Peyer's patch (tissue), 4 donors: ENCODE data around the gene CLEC16A. TPM values are rescaled to one million over a fixed set of nuclear protein-coding genes. Genes with fewer than 3 reads are reported as not detected.
A peak's percentile ranks its signal among the peaks of the same experiment; 100 is the strongest.

Experiments
- DNase-seq, 3 donors: peaks; one replicate each; pipeline ENCODE4 v3.0.0-alpha.2; 2017 to 2019
- H3K27ac ChIP-seq, 4 donors: fragments of 200-600 bp; sonication (generic); one replicate each; pipeline ENCODE4 v1.5.1; 2016 to 2019
- H3K27me3 ChIP-seq, 2 donors: fragments of 200-600 bp; sonication (generic); one replicate each; pipeline ENCODE4 v1.5.1; 2019
- H3K36me3 ChIP-seq, 3 donors: fragments of 200-600 bp; sonication (generic); one replicate each; pipeline ENCODE4 v1.5.1; 2016 to 2019
- H3K4me1 ChIP-seq, 4 donors: fragments of 200-600 bp; sonication (generic); one replicate each; pipeline ENCODE4 v1.5.1; 2016 to 2019
- H3K4me3 ChIP-seq, 4 donors: fragments of 200-600 bp; sonication (generic); 1 replicate in 3 of 4; 2 replicates in 1 of 4; pipeline ENCODE4 v1.5.1; 2016 to 2019; ENCODE audit warnings: mild to moderate bottlenecking in 1 of 4
- H3K9me3 ChIP-seq, 4 donors: fragments of 200-600 bp; sonication (generic); one replicate each; pipeline ENCODE4 v1.5.1; 2016 to 2019; ENCODE audit warnings: mild to moderate bottlenecking in 1 of 4
- POLR2A ChIP-seq, 2 donors: fragments of 450-650 bp; IDR thresholded peaks; one replicate each; pipeline ENCODE4 v1.5.1; 2017; ENCODE audit warnings: antibody characterized with exemption in 2 of 2, mild to moderate bottlenecking in 2 of 2, moderate library complexity in 2 of 2
- total RNA-seq, 4 donors: library from RNA; depleted of rRNA; stranded (reverse); fragments of >200 nt; gene quantifications; one replicate each; pipeline ENCODE4 v1.1.0, GENCODE V29; 2016
- TF ChIP-seq, protein P1 (sequence below), 6 experiments: fragments of 450-650 bp in 4 of 6; fragments of 200-600 bp in 2 of 6; sonication (generic) in 1 of 6; IDR thresholded peaks; one replicate each; pipeline ENCODE4 v1.5.1; 2017 to 2019; ENCODE audit warnings: antibody characterized with exemption in 6 of 6, mild to moderate bottlenecking in 3 of 6, moderate library complexity in 1 of 6

Gene CLEC16A
- total RNA-seq, 4 donors from 2014 or later: 37.8 to 139 (median 64.3) TPM

DNA sequence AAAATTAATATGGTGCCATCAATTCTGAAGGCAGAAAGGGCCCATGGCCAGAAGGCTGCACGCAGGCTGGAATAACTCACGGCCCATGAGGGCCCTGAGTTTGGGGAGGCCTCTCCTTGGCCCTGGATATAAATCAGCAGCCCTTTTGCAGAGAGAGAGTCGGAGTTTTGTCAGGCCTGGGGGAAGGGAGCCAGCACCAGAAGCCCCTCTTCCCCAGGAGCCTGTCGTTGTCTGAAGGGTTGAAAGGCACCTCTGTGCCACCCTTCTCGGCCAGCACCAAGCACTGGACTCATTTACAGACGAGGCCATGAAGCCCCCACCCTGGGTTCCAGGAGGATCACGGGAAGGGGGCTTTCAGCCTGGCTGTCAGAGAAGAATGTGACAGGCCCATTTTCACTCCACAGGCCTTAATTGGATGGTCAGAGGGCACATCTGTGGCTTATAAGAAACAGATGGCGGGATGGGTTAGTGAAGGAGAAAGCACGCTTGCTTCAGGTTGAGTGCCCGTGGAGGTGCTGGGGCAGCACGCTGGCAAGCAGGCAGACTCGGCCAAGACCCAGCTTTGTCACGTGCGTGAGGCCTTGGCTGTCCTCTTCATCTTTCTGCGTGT, 140.6 kb downstream of the CLEC16A start:
- Histone ChIP-seq H3K9me3 (no peaks in the 10 kb centered on the region), H3K4me3 (no peak overlapping the region), H3K36me3 (no peaks in the 10 kb centered on the region), H3K27ac (peak overlapping the region in 2 of 4 donors; percentile 13 to 32), H3K4me1 (peaks cover 0 to 29% (median 11%) of the 10 kb centered on the region in 4 donors), H3K27me3 (no peaks in the 10 kb centered on the region)
- TF ChIP-seq, protein P1, sequence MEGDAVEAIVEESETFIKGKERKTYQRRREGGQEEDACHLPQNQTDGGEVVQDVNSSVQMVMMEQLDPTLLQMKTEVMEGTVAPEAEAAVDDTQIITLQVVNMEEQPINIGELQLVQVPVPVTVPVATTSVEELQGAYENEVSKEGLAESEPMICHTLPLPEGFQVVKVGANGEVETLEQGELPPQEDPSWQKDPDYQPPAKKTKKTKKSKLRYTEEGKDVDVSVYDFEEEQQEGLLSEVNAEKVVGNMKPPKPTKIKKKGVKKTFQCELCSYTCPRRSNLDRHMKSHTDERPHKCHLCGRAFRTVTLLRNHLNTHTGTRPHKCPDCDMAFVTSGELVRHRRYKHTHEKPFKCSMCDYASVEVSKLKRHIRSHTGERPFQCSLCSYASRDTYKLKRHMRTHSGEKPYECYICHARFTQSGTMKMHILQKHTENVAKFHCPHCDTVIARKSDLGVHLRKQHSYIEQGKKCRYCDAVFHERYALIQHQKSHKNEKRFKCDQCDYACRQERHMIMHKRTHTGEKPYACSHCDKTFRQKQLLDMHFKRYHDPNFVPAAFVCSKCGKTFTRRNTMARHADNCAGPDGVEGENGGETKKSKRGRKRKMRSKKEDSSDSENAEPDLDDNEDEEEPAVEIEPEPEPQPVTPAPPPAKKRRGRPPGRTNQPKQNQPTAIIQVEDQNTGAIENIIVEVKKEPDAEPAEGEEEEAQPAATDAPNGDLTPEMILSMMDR (IDR thresholded peaks at IDR 0.05): no peak
- no peak for TF ChIP-seq POLR2A (IDR thresholded peaks at IDR 0.05)
- no peak for DNase-seq

DNA sequence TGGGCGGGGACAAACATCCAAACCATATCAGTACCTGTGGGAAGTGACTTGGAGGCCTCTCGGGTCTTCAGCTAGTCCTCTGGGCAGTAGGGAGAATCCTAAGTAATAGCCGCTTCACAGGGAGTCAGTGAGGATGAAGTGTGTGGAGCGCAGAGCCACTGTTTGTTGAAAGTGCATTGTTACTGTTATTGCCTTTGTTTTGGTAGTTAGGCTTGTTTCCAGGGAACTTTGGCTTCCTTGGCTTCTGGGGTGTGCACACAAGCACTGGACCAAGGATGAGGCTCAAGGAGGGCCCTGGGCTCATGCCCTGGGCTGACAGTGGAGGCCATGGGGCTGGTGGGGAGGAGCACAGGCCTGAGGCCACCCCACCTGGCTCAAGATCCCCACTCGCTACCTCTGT, 141.6 kb downstream of the CLEC16A start:
- H3K27ac ChIP-seq: no peak overlapping the region
- H3K4me1 ChIP-seq: peaks cover 0 to 22% (median 6%) of the 10 kb centered on the region in 4 donors
- H3K4me3 ChIP-seq: no peak overlapping the region
- DNase-seq: no peak
- TF ChIP-seq, protein P1 (IDR thresholded peaks at IDR 0.05): no peak
- TF ChIP-seq POLR2A (IDR thresholded peaks at IDR 0.05): no peak
- H3K36me3 ChIP-seq: no peaks in the 10 kb centered on the region
- H3K27me3 ChIP-seq: no peaks in the 10 kb centered on the region
- H3K9me3 ChIP-seq: no peaks in the 10 kb centered on the region

DNA sequence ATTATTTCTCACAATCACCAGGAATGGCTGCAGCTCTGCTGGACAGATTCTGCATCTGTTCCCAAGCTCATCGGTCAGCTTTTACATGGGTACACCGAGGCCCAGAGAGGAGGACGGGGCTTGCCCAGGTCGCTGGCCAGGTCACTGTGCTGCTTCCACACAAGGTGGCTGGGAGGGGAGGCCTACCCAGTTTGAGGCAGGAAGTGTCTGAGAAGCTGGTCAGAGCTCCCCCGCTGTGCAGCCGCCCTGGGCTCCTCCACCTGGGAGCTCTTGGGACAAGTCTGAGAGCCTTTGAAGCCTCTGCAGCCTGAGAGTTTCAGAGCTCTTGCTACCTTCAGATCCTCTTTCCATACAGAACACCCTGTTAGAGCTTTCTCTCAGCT, 143.3 kb downstream of the CLEC16A start:
- DNase-seq: peak in 1 of 3 donors; percentile 16
- Histone ChIP-seq H3K4me1 (peaks cover 0 to 22% (median 6%) of the 10 kb centered on the region in 4 donors), H3K4me3 (no peak overlapping the region), H3K27me3 (no peaks in the 10 kb centered on the region), H3K9me3 (no peaks in the 10 kb centered on the region), H3K36me3 (no peaks in the 10 kb centered on the region), H3K27ac (peak overlapping the region in 1 of 4 donors; percentile 68)
- no peak for TF ChIP-seq POLR2A (IDR thresholded peaks at IDR 0.05)

DNA sequence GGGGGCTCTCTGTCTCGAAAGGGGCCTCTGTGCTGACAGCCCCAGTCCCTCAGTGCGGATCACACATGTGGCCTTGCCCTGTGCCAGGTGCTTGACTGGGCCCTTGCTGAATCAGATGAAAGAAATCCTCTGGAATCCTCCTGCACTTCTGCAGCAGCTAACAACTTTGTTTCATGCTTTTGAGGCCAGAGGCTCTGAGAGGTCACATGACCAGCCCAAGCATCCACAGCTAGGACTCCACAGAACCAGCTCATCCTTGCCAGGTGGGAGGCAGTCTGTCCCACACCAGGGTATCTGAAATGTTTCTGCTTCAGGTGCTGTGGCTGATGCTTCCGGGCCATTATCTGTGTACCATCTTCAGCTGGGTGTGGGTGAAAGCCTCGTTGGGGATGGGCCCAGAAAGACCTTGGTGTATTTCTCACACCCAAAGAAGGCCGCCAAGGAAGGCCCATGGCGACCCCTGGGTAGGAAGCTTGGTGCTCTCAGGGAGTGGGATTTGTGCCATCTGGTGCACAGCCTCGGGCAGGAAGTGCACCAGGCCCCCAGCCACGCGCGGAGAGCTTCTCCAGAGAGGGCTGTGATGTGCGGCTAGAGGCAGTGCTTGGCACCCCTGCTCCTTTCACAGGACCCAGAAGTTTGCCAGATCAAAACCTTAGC, 143.8 kb downstream of the CLEC16A start:
- Histone ChIP-seq H3K27me3 (no peaks in the 10 kb centered on the region), H3K36me3 (no peaks in the 10 kb centered on the region), H3K9me3 (no peaks in the 10 kb centered on the region), H3K4me3 (no peak overlapping the region), H3K27ac (peak overlapping the region in 1 of 4 donors; percentile 68), H3K4me1 (peaks cover 0 to 25% (median 6%) of the 10 kb centered on the region in 4 donors)
- peak in 1 of 3 donors; percentile 27 for DNase-seq
- no peak for TF ChIP-seq POLR2A (IDR thresholded peaks at IDR 0.05)
- TF ChIP-seq, protein P1 (IDR thresholded peaks at IDR 0.05): no peak

DNA sequence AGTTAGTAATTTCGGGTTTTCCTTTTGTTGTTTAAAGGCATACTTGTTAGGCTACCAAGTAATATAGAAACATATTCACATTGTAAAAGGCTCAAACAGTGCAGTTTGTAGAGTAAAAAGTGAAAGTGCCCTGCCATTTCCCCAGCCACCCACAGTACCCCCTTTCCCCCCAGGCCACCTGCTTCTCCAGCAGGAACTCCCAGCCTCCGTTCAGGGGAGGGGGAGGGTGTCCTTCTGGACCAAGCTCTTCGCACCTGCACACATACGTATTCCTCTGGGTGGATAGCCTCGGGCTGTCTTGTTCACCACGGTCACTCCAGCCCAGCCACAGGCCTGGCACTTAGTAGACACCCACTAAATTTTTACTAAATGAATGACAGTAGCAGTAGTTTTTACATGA, 144.5 kb downstream of the CLEC16A start:
- Histone ChIP-seq H3K27ac (peak overlapping the region in 1 of 4 donors; percentile 68), H3K9me3 (no peaks in the 10 kb centered on the region), H3K4me1 (peaks cover 0 to 31% (median 11%) of the 10 kb centered on the region in 4 donors), H3K36me3 (no peaks in the 10 kb centered on the region), H3K27me3 (no peaks in the 10 kb centered on the region), H3K4me3 (no peak overlapping the region)
- no peak for DNase-seq
- no peak for TF ChIP-seq POLR2A (IDR thresholded peaks at IDR 0.05)
- TF ChIP-seq, protein P1 (IDR thresholded peaks at IDR 0.05): no peak

DNA sequence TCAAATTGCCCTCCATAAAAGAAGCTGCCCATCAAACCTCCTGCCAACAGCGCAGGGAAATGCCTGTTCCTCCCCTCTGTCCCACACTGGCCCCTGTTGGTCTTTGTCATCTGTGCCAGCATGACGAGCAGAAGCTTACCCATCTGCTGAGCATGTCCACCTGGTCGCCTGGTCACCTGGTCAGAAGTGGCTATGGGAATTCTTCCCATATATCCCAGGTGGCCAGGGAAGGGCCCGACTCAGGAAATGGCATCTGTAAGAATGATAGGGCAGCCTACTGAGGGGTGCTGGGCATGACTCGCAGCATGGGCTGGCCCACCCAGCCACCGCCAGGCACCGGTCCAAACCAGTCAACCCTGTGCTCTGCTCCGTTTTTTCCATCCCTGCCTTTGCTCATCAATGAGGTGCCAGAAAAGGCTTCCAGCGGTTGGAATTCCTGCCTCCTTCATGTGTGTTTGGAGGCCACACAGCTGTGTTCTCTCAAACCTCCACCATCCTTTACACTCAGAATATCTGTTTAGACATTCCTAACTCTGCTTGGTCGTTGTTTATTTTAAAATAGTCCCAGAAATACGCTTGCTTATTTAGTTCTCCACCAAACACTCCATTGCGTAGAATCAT, 145.2 kb downstream of the CLEC16A start:
- TF ChIP-seq, protein P1 (IDR thresholded peaks at IDR 0.05): no peak
- TF ChIP-seq POLR2A (IDR thresholded peaks at IDR 0.05): no peak
- Histone ChIP-seq H3K4me1 (peaks cover 0 to 36% (median 19%) of the 10 kb centered on the region in 4 donors), H3K36me3 (no peaks in the 10 kb centered on the region), H3K27me3 (no peaks in the 10 kb centered on the region), H3K4me3 (no peak overlapping the region), H3K9me3 (no peaks in the 10 kb centered on the region), H3K27ac (peak overlapping the region; percentile 41 to 68 (median 52))
- DNase-seq: peak in 2 of 3 donors; percentile 27 to 70
